Thyroid gland (tissue), 4 donors: ENCODE measurements around the gene OBSCN.

Source experiments
- POLR2A ChIP-seq, 2 donors: fragments of 450-650 bp; IDR thresholded peaks; one replicate each; pipeline ENCODE4 v1.6.1; 2017; ENCODE audit warnings: antibody characterized with exemption in 2 of 2, mild to moderate bottlenecking in 2 of 2, moderate library complexity in 1 of 2
- TF ChIP-seq, protein P1 (sequence below), 6 experiments: fragments of 200-600 bp in 3 of 6; fragments of 450-650 bp in 3 of 6; sonication (generic) in 3 of 6; IDR thresholded peaks; one replicate each; pipeline ENCODE4 v1.5.1; 2016 to 2019; ENCODE audit warnings: antibody characterized with exemption in 6 of 6, mild to moderate bottlenecking in 2 of 6, inconsistent platforms in 1 of 6, moderate library complexity in 1 of 6

DNA sequence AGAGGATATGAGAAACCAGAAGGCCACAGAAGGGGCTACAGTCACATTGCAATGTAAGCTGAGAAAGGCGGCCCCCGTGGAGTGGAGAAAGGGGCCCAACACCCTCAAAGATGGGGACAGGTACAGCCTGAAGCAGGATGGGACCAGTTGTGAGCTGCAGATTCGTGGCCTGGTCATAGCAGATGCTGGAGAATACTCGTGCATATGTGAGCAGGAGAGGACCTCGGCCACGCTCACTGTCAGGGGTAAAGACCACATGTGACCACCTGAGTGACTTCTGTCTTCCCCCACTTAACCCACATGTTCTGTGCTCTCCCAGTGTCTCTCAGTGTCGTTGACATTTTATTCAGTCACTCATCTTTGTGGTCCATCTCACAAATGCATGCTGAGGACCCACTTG, 92.1 kb downstream of the OBSCN start:
- TF ChIP-seq, protein P1, sequence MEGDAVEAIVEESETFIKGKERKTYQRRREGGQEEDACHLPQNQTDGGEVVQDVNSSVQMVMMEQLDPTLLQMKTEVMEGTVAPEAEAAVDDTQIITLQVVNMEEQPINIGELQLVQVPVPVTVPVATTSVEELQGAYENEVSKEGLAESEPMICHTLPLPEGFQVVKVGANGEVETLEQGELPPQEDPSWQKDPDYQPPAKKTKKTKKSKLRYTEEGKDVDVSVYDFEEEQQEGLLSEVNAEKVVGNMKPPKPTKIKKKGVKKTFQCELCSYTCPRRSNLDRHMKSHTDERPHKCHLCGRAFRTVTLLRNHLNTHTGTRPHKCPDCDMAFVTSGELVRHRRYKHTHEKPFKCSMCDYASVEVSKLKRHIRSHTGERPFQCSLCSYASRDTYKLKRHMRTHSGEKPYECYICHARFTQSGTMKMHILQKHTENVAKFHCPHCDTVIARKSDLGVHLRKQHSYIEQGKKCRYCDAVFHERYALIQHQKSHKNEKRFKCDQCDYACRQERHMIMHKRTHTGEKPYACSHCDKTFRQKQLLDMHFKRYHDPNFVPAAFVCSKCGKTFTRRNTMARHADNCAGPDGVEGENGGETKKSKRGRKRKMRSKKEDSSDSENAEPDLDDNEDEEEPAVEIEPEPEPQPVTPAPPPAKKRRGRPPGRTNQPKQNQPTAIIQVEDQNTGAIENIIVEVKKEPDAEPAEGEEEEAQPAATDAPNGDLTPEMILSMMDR (IDR thresholded peaks at IDR 0.05) = no peak
- TF ChIP-seq POLR2A (IDR thresholded peaks at IDR 0.05) = no peak
